GM20000 (cell line): ENCODE results near the gene DIAPH3.

Experiments
- DNase-seq: peaks from one replicate; pipeline ENCODE4 v3.0.0; 2012; ENCODE audit warnings: low spot score
- TF ChIP-seq, protein P1 (sequence below): IDR thresholded peaks from 2 replicates; pipeline ENCODE4 v1.5.1; 2012; ENCODE audit warnings: mild to moderate bottlenecking, control low read depth; ENCODE audit errors: extremely low read depth, missing control alignments

Gene DIAPH3

DNA sequence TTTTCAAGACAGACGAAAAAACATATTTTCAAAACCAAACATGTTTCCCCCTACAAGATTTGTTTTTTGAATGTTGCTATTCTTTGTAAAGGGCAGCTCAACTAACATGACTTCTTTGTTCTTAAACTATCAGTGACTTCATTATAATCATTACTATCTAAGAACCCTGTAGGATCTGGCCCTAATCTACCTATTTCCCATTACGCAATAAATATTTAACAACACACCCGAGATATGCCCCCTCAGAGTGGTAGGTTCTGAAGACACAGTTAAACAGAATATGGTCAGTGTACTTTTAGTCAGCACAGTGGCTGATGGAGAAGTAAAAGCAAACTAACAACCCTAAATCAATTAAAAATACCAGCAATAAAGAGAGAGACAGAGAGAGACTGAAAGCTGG is 186.9 kb downstream of the DIAPH3 start:
- TF ChIP-seq, protein P1, sequence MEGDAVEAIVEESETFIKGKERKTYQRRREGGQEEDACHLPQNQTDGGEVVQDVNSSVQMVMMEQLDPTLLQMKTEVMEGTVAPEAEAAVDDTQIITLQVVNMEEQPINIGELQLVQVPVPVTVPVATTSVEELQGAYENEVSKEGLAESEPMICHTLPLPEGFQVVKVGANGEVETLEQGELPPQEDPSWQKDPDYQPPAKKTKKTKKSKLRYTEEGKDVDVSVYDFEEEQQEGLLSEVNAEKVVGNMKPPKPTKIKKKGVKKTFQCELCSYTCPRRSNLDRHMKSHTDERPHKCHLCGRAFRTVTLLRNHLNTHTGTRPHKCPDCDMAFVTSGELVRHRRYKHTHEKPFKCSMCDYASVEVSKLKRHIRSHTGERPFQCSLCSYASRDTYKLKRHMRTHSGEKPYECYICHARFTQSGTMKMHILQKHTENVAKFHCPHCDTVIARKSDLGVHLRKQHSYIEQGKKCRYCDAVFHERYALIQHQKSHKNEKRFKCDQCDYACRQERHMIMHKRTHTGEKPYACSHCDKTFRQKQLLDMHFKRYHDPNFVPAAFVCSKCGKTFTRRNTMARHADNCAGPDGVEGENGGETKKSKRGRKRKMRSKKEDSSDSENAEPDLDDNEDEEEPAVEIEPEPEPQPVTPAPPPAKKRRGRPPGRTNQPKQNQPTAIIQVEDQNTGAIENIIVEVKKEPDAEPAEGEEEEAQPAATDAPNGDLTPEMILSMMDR = no peak
- no peak for DNase-seq

DNA sequence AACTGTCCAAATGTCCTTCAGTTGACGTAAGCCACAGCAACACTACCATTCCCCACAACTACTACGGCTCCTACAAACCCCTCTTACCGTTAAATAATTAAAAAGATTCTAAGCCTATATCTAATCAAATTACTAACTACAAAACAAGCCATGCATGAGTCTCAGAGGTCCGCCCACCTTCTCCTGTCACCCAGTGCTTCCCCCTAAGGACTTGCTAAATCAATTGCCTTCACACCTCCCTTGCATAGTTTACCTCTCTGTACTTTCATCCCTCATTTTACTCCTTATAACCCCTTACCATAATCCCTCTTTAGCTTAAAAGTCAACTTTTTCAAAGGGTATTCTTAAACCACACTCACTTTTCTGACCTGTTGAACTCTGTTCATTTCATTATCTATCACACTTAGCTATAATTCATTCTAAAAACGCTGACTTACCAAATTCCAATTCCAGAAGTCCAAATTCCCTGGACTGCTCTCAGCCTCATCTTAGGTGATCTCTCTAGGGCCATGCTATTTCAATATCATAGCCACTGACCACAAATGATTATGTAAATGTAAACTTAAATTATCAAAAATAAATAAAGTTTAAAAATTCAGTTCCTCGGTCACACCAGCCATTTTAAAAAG is 187.8 kb downstream of the DIAPH3 start:
- TF ChIP-seq, protein P1 = no peak
- no peak for DNase-seq

GRCh38 chr13:59970847-59971246 is 192.9 kb downstream of the DIAPH3 start:
- DNase-seq = no peak

GRCh38 chr13:59963827-59964226 is 199.9 kb downstream of the DIAPH3 start:
- DNase-seq = no peak
- TF ChIP-seq, protein P1 = no peak

More at GRCh38 chr13:59970847-59971246, 192.9 kb downstream of the DIAPH3 start:
- TF ChIP-seq, protein P1 = no peak

DNA sequence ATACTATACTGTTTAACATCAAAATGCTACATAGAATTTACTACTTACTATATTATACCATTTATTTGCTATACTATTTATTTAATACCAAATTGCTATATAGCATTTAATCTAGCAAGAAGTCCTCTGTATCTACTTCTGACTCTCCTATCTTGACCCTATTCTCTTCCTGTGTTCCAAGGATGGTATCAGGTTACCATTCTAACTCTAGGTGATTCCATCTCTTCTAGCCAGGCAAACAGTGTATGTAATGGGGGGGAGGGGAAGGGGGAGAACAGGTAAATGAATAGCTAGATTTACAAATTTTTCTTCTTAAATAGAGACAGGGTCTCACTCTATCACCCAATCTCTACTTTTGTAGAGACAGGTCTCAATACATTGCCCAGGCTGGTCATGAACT is 200.3 kb downstream of the DIAPH3 start:
- TF ChIP-seq, protein P1 = no peak
- no peak for DNase-seq

- TF ChIP-seq, protein P1 = no peak
- DNase-seq = no peak
These were observed 201.4 kb downstream of the DIAPH3 start for GRCh38 chr13:59962343-59962742.

GRCh38 chr13:59960683-59961082 is 203.0 kb downstream of the DIAPH3 start:
- DNase-seq = no peak
- TF ChIP-seq, protein P1 = no peak
